IMR-90 (cell line): ENCODE results near the gene CHPT1. TPM values are rescaled to one million over a fixed set of nuclear protein-coding genes. Genes with fewer than 3 reads are reported as not detected.

Experiments used
- ATAC-seq: fragments of 200-7000 bp; cut with Tn5 transposase; 2 replicates; pipeline ENCODE4 v1.9.1; 2020; ENCODE audit warnings: low read depth, mild to moderate bottlenecking, moderate library complexity
- BruUV-seq: library from RNA; stranded (reverse); fragments of 400-500 nt; replicated peaks from 2 replicates; lab custom pipeline; 2021; lab: Mats Ljungman, UMichigan
- CTCF ChIA-PET: fragments of 300-600 bp; formaldehyde crosslinking; extraction: SDS; loops from one replicate; lab custom pipeline; 2021; ENCODE audit warnings: antibody characterized with exemption; lab: Yijun Ruan, JAX
- POLR2A ChIA-PET: fragments of 300-600 bp; sonication (Branson Sonifier 250); formaldehyde crosslinking; loops from one replicate; lab custom pipeline; 2022; ENCODE audit warnings: antibody characterized with exemption; ENCODE audit not compliant: unreplicated experiment; lab: Charles Lee
- DNase-seq: peaks from one replicate; pipeline ENCODE4 v3.0.0; 2013
- H2AFZ ChIP-seq: replicated peaks from 2 replicates; pipeline ENCODE3; 2013; ENCODE audit warnings: low read length, mild to moderate bottlenecking; ENCODE audit not compliant: poor library complexity
- H2AK5ac ChIP-seq: 2 replicates; pipeline ENCODE4 v1.6.1; 2013; ENCODE audit warnings: low read depth, low read length, inconsistent platforms
- H2AK9ac ChIP-seq: replicated peaks from 2 replicates; pipeline ENCODE3; 2013; ENCODE audit warnings: mild to moderate bottlenecking, low read depth, low read length, moderate library complexity; ENCODE audit not compliant: poor library complexity
- H2BK120ac ChIP-seq: 2 replicates; pipeline ENCODE4 v1.6.1; 2013; ENCODE audit warnings: low read depth, low read length, inconsistent platforms
- H2BK15ac ChIP-seq: 3 replicates; pipeline ENCODE4 v1.6.1; 2013; ENCODE audit warnings: low read depth, low read length, inconsistent platforms
- H2BK20ac ChIP-seq: 2 replicates; pipeline ENCODE4 v1.6.1; 2013; ENCODE audit warnings: low read depth, mild to moderate bottlenecking, inconsistent platforms, low read length, moderate library complexity
- H2BK5ac ChIP-seq: 2 replicates; pipeline ENCODE4 v1.6.1; 2013; ENCODE audit warnings: mild to moderate bottlenecking, low read depth, low read length, inconsistent platforms; ENCODE audit not compliant: poor library complexity, severe bottlenecking
- H3K14ac ChIP-seq: replicated peaks from 2 replicates; pipeline ENCODE4 v1.6.1; 2013; ENCODE audit warnings: low read depth, low read length, inconsistent platforms
- H3K18ac ChIP-seq: 2 replicates; pipeline ENCODE4 v1.6.1; 2013; ENCODE audit warnings: low read depth, low read length, control low read depth
- H3K23ac ChIP-seq: 2 replicates; pipeline ENCODE4 v1.6.1; 2013; ENCODE audit warnings: low read depth, low read length, inconsistent platforms
- H3K27ac ChIP-seq: 2 replicates; pipeline ENCODE4 v1.5.1; 2013; ENCODE audit warnings: mild to moderate bottlenecking, control low read depth, low read length; ENCODE audit not compliant: insufficient read depth
- H3K27me3 ChIP-seq: 2 replicates; pipeline ENCODE4 v1.6.1; 2013; ENCODE audit warnings: low read length; ENCODE audit not compliant: control insufficient read depth, insufficient read depth
- H3K36me3 ChIP-seq: 2 replicates; pipeline ENCODE4 v1.6.1; 2013; ENCODE audit warnings: low read length, mixed read lengths; ENCODE audit not compliant: control insufficient read depth, insufficient read depth
- H3K4ac ChIP-seq: 2 replicates; pipeline ENCODE4 v1.6.1; 2013; ENCODE audit warnings: low read depth, low read length, inconsistent platforms
- H3K4me1 ChIP-seq: 2 replicates; pipeline ENCODE4 v1.6.1; 2013; ENCODE audit warnings: low read length, mixed read lengths; ENCODE audit not compliant: control insufficient read depth, insufficient read depth
- H3K4me2 ChIP-seq: 2 replicates; pipeline ENCODE4 v1.6.1; 2013; ENCODE audit warnings: low read depth, mild to moderate bottlenecking, control low read depth, low read length, moderate library complexity
- H3K4me3 ChIP-seq: 2 replicates; pipeline ENCODE4 v1.5.1; 2013; ENCODE audit warnings: low read depth, mild to moderate bottlenecking, control low read depth, low read length, moderate library complexity; ENCODE audit not compliant: insufficient read depth
- H3K56ac ChIP-seq: 2 replicates; pipeline ENCODE4 v1.6.1; 2013; ENCODE audit warnings: low read length, inconsistent platforms; ENCODE audit not compliant: insufficient read depth; ENCODE audit errors: extremely low read depth
- H3K79me1 ChIP-seq, 2 experiments: 2 replicates each; pipeline ENCODE4 v1.6.1; 2013; ENCODE audit warnings: low read length in 2 of 2, inconsistent platforms in 1 of 2, low read depth in 1 of 2
- H3K9ac ChIP-seq: 2 replicates; pipeline ENCODE4 v1.6.1; 2013; ENCODE audit warnings: low read depth, low read length, control low read depth
- H3K9me1 ChIP-seq: 2 replicates; pipeline ENCODE4 v1.6.1; 2013; ENCODE audit warnings: low read length, inconsistent platforms; ENCODE audit not compliant: insufficient read depth
- H3K9me3 ChIP-seq: 2 replicates; pipeline ENCODE4 v1.6.1; 2013; ENCODE audit warnings: low read length; ENCODE audit not compliant: control insufficient read depth, insufficient read depth
- H4K20me1 ChIP-seq: 2 replicates; pipeline ENCODE4 v1.6.1; 2013; ENCODE audit warnings: low read length, inconsistent platforms; ENCODE audit not compliant: insufficient read depth
- H4K5ac ChIP-seq: 2 replicates; pipeline ENCODE4 v1.6.1; 2013; ENCODE audit warnings: mild to moderate bottlenecking, low read depth, low read length, control low read depth
- H4K8ac ChIP-seq, 2 experiments: 2 replicates each; pipeline ENCODE4 v1.6.1; 2013; ENCODE audit warnings: low read depth in 2 of 2, low read length in 2 of 2, control low read depth in 1 of 2, inconsistent platforms in 1 of 2
- H4K91ac ChIP-seq: 2 replicates; pipeline ENCODE4 v1.6.1; 2013; ENCODE audit warnings: low read depth, low read length, inconsistent platforms; ENCODE audit not compliant: insufficient read depth
- BHLHE40 ChIP-seq: fragments of 150-350 bp; IDR thresholded peaks from 2 replicates; pipeline ENCODE4 v1.6.1; 2016; ENCODE audit warnings: mild to moderate bottlenecking, low read depth, low read length
- CEBPB ChIP-seq: IDR thresholded peaks from 2 replicates; pipeline ENCODE4 v1.6.1; 2012; ENCODE audit warnings: low read depth, low read length, improper control_type of control experiment
- CHD1 ChIP-seq: IDR thresholded peaks from 2 replicates; pipeline ENCODE4 v1.6.1; 2012; ENCODE audit warnings: low read depth, low read length, improper control_type of control experiment
- CTCF ChIP-seq: conservative IDR thresholded peaks from 2 replicates; pipeline ENCODE4 v1.5.1; 2012; ENCODE audit warnings: mild to moderate bottlenecking, low read depth, low read length, improper control_type of control experiment
- ELK1 ChIP-seq: fragments of 150-350 bp; IDR thresholded peaks from 2 replicates; pipeline ENCODE4 v1.6.1; 2016; ENCODE audit warnings: low read depth, mild to moderate bottlenecking, low read length, moderate library complexity, borderline replicate concordance
- FOS ChIP-seq: fragments of 150-350 bp; IDR thresholded peaks from 2 replicates; pipeline ENCODE4 v1.6.1; 2016; ENCODE audit warnings: low read depth, low read length
- MAFK ChIP-seq: IDR thresholded peaks from 2 replicates; pipeline ENCODE4 v1.6.1; 2012; ENCODE audit warnings: low read depth, low read length, improper control_type of control experiment
- MAZ ChIP-seq: IDR thresholded peaks from 2 replicates; pipeline ENCODE4 v1.6.1; 2012; ENCODE audit warnings: low read depth, mild to moderate bottlenecking, low read length, improper control_type of control experiment, moderate library complexity, borderline replicate concordance
- MXI1 ChIP-seq: IDR thresholded peaks from 2 replicates; pipeline ENCODE4 v1.6.1; 2012; ENCODE audit warnings: low read depth, mild to moderate bottlenecking, low read length, moderate library complexity, borderline replicate concordance
- NFE2L2 ChIP-seq: fragments of 150-350 bp; IDR thresholded peaks from 2 replicates; pipeline ENCODE4 v1.6.1; 2016; ENCODE audit warnings: low read depth, mild to moderate bottlenecking, low read length
- POLR2A ChIP-seq: IDR thresholded peaks from 2 replicates; pipeline ENCODE4 v1.6.1; 2012; ENCODE audit warnings: mild to moderate bottlenecking, low read depth, low read length
- RAD21 ChIP-seq: IDR thresholded peaks from 2 replicates; pipeline ENCODE4 v1.6.1; 2012; ENCODE audit warnings: low read length, improper control_type of control experiment
- RCOR1 ChIP-seq: IDR thresholded peaks from 2 replicates; pipeline ENCODE4 v1.6.1; 2012; ENCODE audit warnings: mild to moderate bottlenecking, low read length, improper control_type of control experiment; ENCODE audit not compliant: insufficient replicate concordance
- RFX5 ChIP-seq: IDR thresholded peaks from 2 replicates; pipeline ENCODE4 v1.8.0; 2012; ENCODE audit warnings: low read depth, mild to moderate bottlenecking, low read length, moderate library complexity
- SMC3 ChIP-seq: fragments of 150-350 bp; IDR thresholded peaks from 2 replicates; pipeline ENCODE4 v1.6.1; 2016; ENCODE audit warnings: low read depth, mild to moderate bottlenecking, antibody characterized with exemption, low read length, moderate library complexity
- USF2 ChIP-seq: fragments of 150-350 bp; IDR thresholded peaks from 2 replicates; pipeline ENCODE4 v1.6.1; 2017; ENCODE audit warnings: mild to moderate bottlenecking, antibody characterized with exemption, low read length, low read depth
- WGBS, 2 experiments: methylation state at CpG; one replicate each; pipeline versions ENCODE4 v1.1.5 to v1.1.7; 2013; ENCODE audit warnings: missing lambda C conversion rate in 2 of 2; ENCODE audit not compliant: insufficient read length in 1 of 2; ENCODE audit errors: extremely low coverage in 2 of 2; 5-methylcytosine and 5-hydroxymethylcytosine counted together
- dilution Hi-C: fragments of 300-500 bp; cut with HindIII; formaldehyde crosslinking; loops from one replicate; pipeline ENCODE4 v1.14.3; 2018; ENCODE audit warnings: low sequenced_read_pairs; ENCODE audit not compliant: unreplicated experiment
- in situ Hi-C: fragments of 300-500 bp; cut with MboI; formaldehyde crosslinking; loops from 3 replicates; pipeline ENCODE4 v1.14.3; 2019; ENCODE audit warnings: low sequenced_read_pairs, inconsistent platforms, mixed read lengths
- intact Hi-C: fragments of 100-400 bp; cut with micrococcal nuclease; formaldehyde crosslinking; loops from 2 replicates; pipeline ENCODE4 v1.10.0; 2022
- polyA plus RNA-seq, 3 experiments: library from polyadenylated mRNA; depleted of rRNA; stranded (reverse); fragments of >200 nt; gene quantifications; 2 replicates each; pipeline ENCODE4 v1.2.3, GENCODE V29; 2012; ENCODE audit warnings: low replicate concordance in 1 of 3
- total RNA-seq: library from RNA; depleted of rRNA; stranded (reverse); fragments of >200 nt; gene quantifications from 2 replicates; pipeline ENCODE4 v1.2.3, GENCODE V29; 2012

CHPT1 gene
- total and polyA plus RNA-seq, 2 of the 4 experiments (the other 2 are of a cell fraction), result 8.1 to 11.7 TPM

- ChIA-PET POLR2A (no interaction called here), CTCF (interaction anchor here (0.7 kb wide), 1 partner anchor 64 kb away, joined by 3 read pairs; no protein-coding TSS in a partner anchor)
- H2AK9ac ChIP-seq, result no peak overlapping the region
- H3K27me3 ChIP-seq, result no peaks in the 10 kb centered on the region
- in situ Hi-C loops (no loop called here), dilution Hi-C loops (no loop called here), intact Hi-C loops (no loop called here)
- H3K9ac ChIP-seq, result no peak overlapping the region
- no peak overlapping the region for H3K18ac ChIP-seq
- H3K4ac ChIP-seq, result no peak overlapping the region
- no peak overlapping the region for H4K5ac ChIP-seq
- H2BK20ac ChIP-seq, result no peak overlapping the region
- H3K9me3 ChIP-seq, result no peaks in the 10 kb centered on the region
- no peak overlapping the region for H2AFZ ChIP-seq
- H3K23ac ChIP-seq, result no peak overlapping the region
- no peak overlapping the region for H4K8ac ChIP-seq
- no peak for ATAC-seq
- no peaks in the 10 kb centered on the region for H3K36me3 ChIP-seq
- no peak for TF ChIP-seq USF2
- no peak for TF ChIP-seq RCOR1
- TF ChIP-seq CEBPB, result no peak
- no peak for TF ChIP-seq CHD1
- no peak for TF ChIP-seq CTCF
- no peak for TF ChIP-seq SMC3
- no peak for TF ChIP-seq RAD21
- no peak for TF ChIP-seq ELK1
- TF ChIP-seq NFE2L2, result no peak
- TF ChIP-seq BHLHE40, result no peak
- no peak for TF ChIP-seq MAZ
- TF ChIP-seq MXI1, result no peak
- TF ChIP-seq RFX5, result no peak
- no peak for TF ChIP-seq FOS
- no peak for TF ChIP-seq MAFK
- no peak for TF ChIP-seq POLR2A
- WGBS, 2 experiments, result no CpG with 5 or more reads among the region's 1 CpG
- H3K4me1 ChIP-seq, result no peaks in the 10 kb centered on the region
- H3K56ac ChIP-seq, result no peak overlapping the region
- H3K9me1 ChIP-seq, result no peaks in the 10 kb centered on the region
- H3K79me1 ChIP-seq, result no peaks in the 10 kb centered on the region
- no peak overlapping the region for H2BK5ac ChIP-seq
- DNase-seq, result no peak
- H2AK5ac ChIP-seq, result no peak overlapping the region
- H2BK120ac ChIP-seq, result no peak overlapping the region
- no peak overlapping the region for H2BK15ac ChIP-seq
- no peak overlapping the region for H4K91ac ChIP-seq
- no TSS peak for BruUV-seq
- no peaks in the 10 kb centered on the region for H4K20me1 ChIP-seq
- H3K4me2 ChIP-seq, result no peak overlapping the region
- no peak overlapping the region for H3K14ac ChIP-seq
- no peak overlapping the region for H3K27ac ChIP-seq
- H3K4me3 ChIP-seq, result no peak overlapping the region
These were observed 43.0 kb upstream of the CHPT1 start for GRCh38 chr12:101654442-101654841.
